HG03520 (cell line): ENCODE measurements around the gene TTC28.

Source experiments
- ATAC-seq: cut with Tn5 transposase; IDR thresholded peaks from one replicate; pipeline ENCODE4 v1.9.1; 2021; ENCODE audit warnings: mild to moderate bottlenecking, moderate library complexity; ENCODE audit not compliant: unreplicated experiment

The TTC28 gene

DNA sequence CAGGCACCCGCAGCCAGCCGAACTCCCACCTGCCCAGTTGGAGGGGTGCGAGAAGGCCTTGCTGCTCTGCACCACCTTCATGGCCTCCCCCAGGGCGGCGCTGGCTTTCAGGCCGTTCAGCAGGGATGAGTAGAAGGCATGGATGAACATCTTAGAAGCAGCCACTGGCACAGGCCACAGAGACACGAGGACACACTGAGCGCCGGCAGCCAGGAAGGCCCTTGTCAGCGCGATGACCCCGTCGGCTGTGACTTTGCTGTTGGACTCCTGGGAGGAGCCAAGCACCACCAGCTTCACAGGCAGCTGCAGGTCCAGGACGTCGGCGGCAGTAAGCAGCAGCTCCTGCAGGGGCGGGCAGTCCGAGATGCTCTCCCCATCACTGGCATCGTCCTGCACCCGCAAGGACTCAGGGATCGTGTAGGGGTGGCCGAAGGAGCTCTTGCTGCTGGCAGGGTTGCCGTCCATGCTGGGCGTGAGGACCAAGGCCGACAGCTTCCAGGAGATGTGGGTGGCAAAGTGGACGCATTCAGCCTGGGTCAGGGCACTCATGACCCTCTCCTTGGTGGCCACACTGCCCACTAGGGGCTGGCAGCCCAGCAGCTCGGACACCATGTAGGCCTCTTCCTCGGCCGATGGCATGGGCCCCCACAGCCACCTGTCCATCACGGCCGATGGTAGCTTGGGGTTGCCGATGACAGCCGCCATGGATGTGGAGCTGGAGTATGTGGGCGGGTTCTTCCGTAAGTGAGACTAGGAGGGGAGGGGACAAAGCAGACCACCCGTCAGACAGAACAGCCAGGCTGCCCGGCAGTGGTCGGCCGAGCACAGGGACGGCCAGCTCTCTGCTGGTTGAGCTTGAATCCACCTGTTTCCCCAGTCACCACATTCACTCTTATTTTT is 680.9 kb downstream of the TTC28 start:
- no peak for ATAC-seq

DNA sequence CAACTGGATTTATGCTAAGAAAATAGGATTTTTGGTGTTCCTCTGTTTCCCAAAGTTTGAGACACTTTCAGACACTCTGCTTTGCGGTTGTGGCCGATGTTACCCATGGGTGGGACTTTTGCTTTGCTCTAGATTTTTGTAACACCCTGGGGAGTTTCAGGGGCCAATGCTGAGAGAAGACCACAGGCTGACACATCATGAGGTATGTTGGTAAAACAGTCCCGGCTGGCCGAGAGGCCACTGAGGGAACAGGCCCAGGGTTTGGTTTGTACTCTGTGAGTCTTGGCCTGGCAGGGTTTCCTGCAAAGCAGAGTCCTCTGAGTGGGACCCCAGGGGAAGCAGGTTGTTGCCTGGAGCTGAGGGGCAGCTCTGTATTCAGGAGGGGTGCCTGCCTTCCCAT is 682.1 kb downstream of the TTC28 start:
- no peak for ATAC-seq

DNA sequence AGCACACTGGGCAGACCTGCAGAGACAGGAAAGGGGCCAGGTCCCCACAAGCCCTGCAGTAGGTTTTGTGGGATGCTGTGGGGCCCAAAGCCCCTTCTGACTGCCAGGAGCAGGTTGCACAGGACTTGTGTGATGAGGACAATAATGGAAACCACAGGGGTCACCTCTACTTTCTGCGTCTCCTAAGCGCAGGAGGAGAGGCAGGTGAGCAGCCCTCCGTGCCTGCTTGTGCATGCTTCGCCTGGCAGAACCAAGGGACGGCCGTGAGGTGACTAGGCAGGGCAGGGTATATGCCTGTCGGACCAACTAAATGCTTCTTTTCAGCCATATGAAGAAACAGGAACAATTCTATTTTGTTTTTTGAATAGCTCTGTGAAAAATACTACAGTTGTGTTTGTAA is 682.7 kb downstream of the TTC28 start:
- no peak for ATAC-seq

DNA sequence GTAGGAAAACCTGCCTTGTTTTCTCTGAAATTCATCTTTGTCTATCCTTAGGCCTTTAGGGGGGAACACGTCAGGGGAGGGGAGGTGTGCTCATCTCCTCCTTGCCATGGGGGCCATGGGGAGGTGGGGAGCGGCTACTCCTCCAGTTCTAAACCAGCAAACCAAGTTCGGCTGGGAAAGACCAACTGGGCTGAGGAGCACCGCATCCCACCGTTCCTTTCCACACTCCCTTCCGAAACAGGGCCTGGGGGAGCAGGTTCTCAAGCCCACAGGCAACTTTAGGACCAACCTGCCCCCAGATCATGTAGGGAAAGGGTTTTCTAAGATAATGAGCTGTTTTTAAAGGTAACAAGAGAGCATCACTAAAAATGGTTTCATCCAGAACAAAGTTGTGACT is 683.1 kb downstream of the TTC28 start:
- no peak for ATAC-seq

DNA sequence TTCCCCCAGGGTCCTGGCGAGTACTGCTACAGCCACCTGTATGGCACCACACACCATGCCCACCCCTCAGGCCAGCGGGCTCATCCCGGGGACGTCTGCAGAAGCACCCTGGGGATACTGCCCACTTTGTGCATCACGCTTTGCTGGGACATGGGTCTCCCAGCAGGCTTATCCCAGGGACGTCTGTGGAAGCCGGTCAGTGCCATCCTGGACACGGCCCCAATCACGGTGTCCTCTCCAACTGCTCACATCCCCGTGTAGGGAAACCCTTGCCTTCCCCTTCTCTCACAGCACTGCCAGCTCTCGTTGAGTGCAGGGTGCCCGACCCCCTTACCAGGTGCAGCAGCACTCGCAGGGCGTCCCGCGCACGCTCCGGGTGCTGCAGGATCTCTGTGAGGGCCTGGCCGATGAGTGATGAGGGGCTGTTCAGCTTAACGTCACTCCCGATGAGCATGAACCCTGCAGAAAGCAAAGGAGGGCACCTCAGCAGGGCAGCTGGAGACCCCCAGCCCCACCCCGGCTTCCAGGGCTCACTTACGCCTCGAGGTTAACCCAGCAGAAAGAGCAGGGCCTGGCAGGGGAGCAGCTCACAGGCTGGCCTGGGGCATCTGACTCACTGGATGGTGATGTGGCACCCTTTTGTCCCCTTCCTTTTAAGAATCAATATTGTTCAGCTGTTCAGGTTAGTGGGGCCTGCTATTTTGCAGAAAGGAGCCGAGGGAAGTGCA is 683.7 kb downstream of the TTC28 start:
- ATAC-seq = no peak

DNA sequence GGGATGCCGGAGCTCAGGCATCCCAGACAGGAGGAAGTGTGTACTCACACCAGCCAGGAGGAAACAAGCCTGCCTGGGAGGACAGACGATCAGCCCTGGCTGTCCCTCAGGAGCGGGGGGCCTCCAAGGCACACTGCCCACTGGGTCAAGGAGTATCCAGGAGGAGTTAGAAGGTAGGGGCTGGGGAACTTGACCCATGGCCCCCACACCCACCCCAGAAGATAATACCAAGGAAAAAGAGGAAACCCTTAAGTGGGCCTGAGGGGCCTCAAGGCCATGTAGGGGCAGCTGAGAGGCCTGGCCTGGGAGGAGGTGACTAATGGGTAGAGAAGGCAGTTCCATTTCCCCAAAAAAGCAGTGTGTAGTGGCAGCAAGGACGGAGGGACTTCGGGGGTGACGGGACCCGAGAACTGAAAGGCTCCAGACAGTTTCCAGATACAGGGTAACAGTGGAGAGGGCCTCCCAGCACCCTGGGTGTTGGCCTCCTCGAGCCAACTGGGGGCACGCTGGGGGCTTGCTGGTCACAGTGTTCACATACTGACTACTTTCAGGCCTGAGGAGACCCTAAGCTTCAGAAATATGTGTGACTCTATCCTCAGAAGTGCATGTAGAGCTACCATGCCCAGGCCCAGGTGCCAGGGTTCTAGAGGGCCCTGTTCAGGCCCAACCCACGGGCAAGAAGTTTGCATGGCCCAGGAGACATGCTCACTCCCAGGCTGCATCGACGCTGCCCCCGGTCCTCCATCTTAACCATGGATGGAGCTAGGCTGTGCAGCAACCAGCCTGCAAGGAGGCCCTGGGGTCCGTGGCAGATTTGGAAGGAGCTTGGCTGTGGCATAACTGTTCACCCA is 684.9 kb downstream of the TTC28 start:
- ATAC-seq = no peak

DNA sequence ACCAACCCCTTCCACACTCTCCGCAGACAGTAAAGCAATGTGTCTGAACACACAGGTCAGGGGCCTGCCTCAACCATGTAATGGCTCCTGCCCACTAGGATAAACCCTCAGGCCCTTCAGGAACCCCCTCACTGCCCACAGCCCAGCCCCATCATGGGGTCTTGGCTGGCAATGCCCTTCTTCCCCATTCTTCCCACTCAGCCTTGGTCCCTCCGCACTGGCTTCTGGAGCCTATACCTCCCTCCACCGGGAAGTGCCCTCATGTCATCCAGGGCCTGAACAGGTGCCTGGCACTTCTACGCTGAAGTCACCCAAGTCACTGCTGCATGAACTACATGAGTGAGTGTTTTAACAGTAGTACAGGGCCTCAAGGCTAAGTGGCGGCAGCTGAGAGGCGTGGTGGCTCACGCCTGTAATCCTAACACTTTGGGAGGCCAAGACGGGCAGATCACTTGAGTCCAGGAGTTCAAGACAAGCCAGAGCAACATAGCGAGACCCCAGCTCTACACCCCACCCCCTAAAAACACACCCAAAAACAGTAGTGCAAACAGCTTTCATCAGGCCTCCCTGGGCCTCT is 685.8 kb downstream of the TTC28 start:
- ATAC-seq = no peak

DNA sequence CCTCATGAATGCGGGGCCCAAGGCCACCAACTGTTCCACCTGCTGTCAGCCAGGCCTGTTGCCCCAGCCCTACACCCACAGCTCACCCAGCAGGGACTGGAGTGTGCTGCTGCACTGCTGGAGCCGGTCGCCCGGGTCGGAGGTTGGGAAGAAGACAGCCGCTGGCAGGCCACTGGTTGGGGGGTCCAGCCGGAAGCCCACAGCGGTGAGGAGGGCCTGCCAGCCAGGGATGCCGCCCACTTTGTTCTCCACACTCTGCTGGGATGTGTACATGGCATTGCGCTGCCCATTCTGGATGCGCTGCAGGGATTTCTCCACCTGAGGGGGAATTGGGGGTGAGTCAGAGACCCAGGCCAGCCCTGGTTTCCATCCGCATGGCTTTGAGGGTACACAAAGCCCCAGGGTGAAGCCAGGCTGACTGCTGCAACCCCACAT is 686.4 kb downstream of the TTC28 start:
- ATAC-seq = no peak

DNA sequence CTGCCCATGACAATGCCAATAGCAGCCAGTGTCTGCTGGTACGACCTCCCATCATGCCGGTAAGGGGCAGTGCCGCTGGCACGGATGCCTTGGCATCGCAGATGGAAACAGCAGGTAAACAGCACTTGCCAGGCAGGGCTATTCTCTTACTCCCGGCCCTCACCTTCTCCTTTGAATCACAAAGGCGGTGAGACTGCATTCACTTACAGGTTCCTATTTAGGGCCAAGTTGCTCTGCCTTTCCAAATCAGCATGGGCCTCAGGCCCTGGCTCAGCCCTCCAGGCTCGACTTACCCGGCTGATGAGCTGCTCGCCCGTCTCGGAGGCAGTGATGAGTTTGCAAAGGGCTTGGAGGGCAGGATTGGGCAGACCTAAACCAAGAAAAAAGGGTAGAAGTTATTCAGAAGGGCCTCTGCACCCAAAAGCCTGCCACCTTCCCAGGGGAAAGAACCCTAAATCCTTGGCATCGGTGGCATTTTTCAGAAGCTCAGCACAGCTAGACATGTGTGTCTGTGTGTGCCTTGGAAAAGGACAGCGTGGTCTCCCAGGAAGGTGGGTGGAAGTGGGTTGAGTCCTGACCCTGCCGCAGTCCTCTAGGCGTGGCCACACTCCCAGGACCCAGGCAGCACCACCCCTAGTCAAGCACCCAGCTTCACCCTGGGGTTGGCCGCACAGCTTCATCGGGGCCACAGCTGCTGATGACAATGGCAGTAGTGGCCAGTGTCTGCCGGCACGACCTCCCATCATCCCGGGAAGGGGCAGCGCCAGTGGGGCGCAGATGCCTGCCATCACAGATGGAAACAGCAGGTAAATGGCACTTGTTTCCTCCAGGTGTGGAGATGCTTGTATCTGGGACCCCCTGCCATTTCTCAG is 687.1 kb downstream of the TTC28 start:
- ATAC-seq = no peak

DNA sequence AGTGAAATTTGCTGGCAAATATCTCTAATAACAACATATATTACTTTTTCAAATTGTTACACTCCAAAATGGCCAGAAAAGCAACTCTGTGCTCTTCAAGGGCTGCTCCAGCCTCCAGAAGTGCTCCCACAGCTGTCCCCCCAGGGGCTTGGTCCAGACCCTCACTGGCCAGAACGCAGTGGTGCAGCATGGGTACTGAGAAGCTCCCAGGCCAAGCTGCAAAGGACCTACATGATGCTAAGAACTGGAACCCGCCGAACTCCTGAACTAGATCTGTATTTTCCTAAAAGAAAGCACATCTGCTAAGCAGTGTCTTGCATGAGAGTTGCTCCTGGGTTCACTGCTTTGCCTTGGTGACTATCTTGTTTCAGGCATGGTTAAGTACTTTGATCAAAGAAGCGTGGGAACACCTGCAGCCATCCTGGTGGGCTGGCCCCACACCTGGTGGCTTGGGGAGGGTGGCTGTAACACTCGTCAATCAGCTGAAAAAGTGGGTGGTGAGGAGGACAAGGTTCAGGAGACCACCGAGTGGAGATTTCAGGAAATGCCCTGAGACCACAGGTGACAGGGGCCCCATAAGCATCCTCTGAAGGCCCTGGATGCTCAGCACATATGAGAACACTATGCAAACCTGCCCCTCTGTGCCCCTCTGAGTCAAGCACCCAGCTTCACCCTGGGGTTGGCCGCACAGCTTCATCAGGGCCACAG is 687.9 kb downstream of the TTC28 start:
- ATAC-seq = no peak

DNA sequence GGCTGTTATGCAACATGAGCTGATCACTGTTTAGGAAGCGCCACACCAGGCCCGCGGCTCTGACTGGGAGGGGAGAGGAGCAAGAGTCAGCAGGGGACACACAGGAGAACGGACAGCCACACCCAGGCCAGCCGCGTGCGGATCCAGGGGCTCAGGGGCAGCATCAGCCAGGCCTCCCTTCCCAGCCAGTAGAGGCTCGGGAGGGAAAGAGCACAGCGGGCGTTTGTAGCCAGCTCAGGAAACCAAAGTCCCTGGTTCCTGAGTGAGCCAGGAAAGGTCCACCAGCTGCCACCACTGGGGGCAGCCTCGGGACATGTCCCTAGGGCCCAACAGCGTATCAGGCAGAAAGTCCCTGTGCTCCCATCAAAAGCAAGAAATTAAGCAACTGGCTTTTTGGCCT is 688.8 kb downstream of the TTC28 start:
- ATAC-seq = no peak

DNA sequence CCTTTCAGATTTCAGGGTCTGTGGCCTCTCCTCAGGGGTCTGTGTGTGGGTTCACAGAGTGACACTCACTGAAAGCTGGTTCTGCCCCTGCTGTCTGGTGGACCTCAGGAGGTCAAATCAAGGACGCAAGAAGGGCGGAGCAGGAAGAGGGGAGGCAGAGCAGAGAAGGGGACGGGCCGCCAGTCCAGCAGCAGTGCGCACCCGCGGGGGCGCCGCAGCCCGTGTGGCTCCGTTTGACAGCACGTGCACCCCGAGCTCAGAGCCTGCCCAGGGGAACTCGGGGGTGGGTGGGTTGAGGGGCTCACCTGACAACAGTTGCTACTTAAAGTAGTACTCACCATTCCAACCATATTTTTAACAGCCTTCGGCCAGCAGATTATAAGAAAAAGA is 689.2 kb downstream of the TTC28 start:
- ATAC-seq = no peak

DNA sequence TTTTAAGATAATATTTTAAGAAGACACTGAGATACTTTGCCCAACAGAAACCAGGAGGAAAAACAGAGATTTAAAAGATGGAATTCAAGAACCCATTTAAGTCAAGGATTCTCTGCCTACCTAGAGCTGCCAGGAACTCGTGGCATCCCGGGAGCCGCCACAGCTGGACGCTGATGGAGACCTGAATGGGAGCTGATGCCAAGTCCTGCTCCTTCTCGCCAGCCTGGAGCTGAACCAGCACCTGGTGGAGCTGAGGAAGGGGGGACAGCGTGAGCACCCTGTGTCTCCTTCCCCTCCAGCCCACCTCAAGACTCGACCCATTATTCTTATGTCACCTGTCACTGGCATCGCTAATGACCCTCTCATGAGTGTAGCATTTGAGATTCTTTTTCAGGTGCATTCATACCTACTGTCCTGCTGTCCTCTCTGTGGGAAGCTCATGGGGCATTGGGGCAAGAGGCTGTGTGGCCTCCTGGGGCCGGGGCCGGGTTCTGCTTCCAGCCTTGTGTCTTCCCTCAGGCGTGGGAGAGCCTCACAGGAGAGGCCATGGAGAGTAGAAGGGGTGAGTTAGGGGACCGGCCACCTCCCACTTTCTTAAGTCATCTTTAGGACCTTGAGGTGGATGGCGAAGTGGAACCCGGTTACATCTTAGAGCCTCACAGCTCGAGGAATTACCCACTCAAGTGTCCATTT is 689.7 kb downstream of the TTC28 start:
- ATAC-seq = no peak

DNA sequence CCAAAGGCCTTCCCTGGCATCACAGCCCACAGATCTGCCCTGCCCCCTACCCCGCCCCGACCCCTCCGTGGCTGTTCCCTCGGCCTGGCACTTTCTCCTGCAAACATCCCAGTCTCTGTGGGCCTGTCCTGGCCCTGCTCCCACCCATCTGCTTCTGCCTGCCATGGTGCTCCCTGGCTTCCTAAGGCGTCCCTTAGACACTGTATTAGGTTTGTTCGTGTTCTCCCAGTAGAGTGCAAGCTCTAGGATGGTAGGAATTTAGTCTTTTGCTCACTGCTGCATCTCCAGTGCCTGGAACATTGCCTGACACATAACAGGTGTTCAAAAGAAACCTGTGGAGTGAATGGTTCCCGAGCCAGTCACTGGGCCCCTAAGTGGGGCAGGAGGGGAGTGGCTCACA is 690.9 kb downstream of the TTC28 start:
- ATAC-seq = no peak

DNA sequence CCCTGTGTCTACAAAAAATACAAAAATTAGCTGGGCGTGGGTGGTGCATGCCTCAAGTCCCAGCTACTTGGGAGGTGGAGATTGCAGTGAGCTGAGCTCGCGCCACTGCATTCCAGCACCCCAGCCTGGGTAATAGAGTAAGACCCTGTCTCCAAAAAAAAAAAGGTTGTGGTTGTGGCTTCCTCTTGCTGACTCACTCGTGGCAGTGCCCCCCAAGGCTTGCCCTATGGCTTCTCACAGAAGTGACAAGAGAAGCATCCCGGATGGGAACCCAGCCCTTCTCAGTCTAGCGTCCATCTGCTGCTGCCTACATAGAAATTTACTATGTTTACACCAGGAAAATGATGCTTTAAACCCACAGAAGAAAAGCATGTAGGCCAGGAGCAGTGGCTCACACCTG is 692.1 kb downstream of the TTC28 start:
- no peak for ATAC-seq

DNA sequence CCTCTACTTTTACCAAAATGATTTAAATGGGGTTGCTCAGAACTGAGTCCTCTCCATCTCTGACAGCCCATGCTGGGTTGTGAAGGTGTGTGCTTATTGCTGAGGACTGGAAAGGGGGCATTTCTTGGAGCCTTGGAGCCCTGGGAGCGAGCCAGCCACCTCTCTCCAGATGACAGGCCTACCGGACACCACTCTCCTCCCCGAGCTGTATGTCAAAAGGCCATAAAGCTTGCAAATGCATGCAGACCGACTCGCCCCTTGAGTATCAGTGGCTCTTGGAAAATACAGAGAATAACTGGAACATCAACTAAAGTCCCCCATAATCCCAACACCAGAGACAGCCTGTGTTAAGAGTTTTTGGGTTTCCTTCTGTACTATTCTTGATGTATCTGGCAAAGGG is 692.7 kb downstream of the TTC28 start:
- ATAC-seq = no peak

DNA sequence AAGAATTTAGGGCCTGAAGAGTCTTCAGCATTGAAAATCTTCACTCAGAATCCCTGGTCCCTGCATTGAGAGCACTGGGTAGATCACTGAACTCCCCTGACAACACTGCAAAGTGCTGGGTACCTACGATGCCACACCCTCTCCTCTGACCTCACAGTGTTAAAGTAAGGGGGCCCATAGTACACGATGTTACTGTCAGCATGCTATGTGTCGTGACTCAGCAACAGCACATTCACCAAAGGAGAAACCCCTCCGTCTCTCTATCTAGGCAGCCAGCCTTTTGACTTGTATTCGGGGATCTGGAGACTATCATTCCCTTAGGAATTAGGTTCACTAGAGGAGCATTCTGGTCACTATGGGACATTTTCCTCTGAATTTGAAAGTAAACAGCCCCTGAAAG is 693.2 kb downstream of the TTC28 start:
- ATAC-seq = no peak

DNA sequence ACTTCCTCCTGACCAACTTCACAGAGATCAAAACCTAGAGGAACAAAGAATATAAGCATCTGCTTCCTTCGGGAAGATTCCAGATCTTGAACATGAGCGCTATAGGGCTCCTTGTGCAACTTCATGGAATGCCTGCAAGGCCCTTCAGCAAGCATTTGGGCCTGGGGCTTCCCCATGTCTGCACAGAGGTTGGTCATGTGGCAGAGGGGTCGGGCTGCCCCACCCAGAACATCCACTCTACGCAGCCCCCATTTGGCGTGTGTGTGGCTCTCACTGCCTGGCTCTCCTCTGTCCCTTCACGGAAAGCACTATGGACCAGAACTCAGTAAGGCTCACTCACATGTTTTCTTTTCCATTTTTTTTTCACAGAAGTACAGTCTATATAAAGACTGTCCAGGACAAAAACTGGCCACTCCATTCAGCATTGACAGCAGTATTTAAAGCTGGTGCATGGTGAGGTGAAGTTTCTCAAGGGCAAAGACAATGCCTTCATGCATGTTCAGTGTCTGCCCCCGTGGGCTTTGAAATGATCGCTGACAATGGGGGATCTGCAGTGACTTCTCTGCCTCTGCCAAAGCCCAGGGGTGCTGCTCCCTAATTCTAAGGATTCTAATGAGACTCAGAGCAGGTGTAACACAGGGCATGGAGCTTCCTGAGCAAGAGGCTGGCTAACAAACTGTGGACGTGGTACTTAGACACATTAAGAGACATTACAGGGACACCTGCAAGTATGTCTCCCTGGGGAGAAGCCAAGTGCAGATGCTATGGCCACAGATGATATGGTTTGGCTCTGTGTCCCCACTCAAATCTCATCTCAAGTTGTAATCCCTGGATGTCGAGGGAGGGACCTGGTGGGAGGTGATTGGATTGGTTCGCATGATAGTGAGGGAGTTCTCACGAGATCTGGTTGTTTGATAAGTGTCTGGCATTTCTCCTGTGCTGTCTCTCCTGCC is 694.0 kb downstream of the TTC28 start:
- ATAC-seq = no peak
